ENCODE data around the gene C1QTNF6.

C1QTNF6 gene

GRCh38 chr22:37139762-37140161 is 48.3 kb downstream of the C1QTNF6 start:
- DNase-seq = no peak

- no peak for DNase-seq
Measured at GRCh38 chr22:37138849-37139561, 49.0 kb downstream of the C1QTNF6 start.

- no peak for DNase-seq
Measured at GRCh38 chr22:37137903-37138665, 50.0 kb downstream of the C1QTNF6 start.

GRCh38 chr22:37137131-37137530 is 50.9 kb downstream of the C1QTNF6 start:
- no peak for DNase-seq

GRCh38 chr22:37135023-37135422 is 53.0 kb downstream of the C1QTNF6 start:
- DNase-seq = no peak

- DNase-seq = no peak
Measured at GRCh38 chr22:37133304-37134018, 54.6 kb downstream of the C1QTNF6 start.

- DNase-seq = no peak
Measured at GRCh38 chr22:37132773-37133172, 55.3 kb downstream of the C1QTNF6 start.
